Pancreas (tissue), 10 donors: Measurements from ENCODE around the gene P4HA2. TPM values are rescaled to one million over a fixed set of nuclear protein-coding genes. Genes with fewer than 3 reads are reported as not detected.

ENCODE experiments used
- ATAC-seq, 4 donors: fragments of 200-7000 bp; cut with Tn5 transposase; one replicate each; pipeline versions ENCODE4 v1.8.0 to v1.9.1; 2020; ENCODE audit warnings: mild to moderate bottlenecking in 4 of 4, moderate library complexity in 4 of 4
- DNase-seq, 6 donors: peaks; one replicate each; pipeline ENCODE4 v3.0.0-alpha.2; 2020
- FAIRE-seq: peaks from 2 replicates; lab custom pipeline; 2012; peaks lifted over from hg19 to GRCh38; lab: Jason Lieb, UNC
- H3K27ac ChIP-seq, 4 donors: fragments of 200-600 bp; sonication (generic); 1 replicate in 3 of 4; 2 replicates in 1 of 4; pipeline versions ENCODE4 v1.5.0 to v1.8.0; 2020
- H3K27me3 ChIP-seq, 4 donors: fragments of 200-600 bp; one replicate each; pipeline ENCODE4 v1.8.0; 2021
- H3K36me3 ChIP-seq, 3 donors: fragments of 200-600 bp; sonication (generic) in 1 of 3; one replicate each; pipeline versions ENCODE4 v1.5.0 to v1.8.0; 2020 to 2021
- H3K4me1 ChIP-seq, 3 donors: fragments of 200-600 bp; one replicate each; pipeline ENCODE4 v1.8.0; 2021
- H3K4me3 ChIP-seq, 4 donors: fragments of 200-600 bp; sonication (generic) in 2 of 4; one replicate each; pipeline versions ENCODE4 v1.5.0 to v1.8.0; 2020 to 2021
- H3K9me3 ChIP-seq, 4 donors: fragments of 200-600 bp; one replicate each; pipeline ENCODE4 v1.8.0; 2021
- CTCF ChIP-seq, 4 donors: fragments of 200-600 bp; sonication (generic) in 3 of 4; IDR thresholded peaks; one replicate each; pipeline versions ENCODE4 v1.5.0 to v1.8.0; 2021; ENCODE audit warnings: antibody characterized with exemption in 4 of 4
- WGBS, 2 donors: extraction: QIAGEN DNeasy Blood & Tissue Kit; methylation state at CpG; one replicate each; pipeline ENCODE4 v1.1.7; 2013; 5-methylcytosine and 5-hydroxymethylcytosine counted together
- intact Hi-C, 3 donors: fragments of 100-400 bp; cut with DNase I; formaldehyde crosslinking; loops; one replicate each; pipeline versions ENCODE4 v1.11.1 to v1.14.2; 2022
- polyA plus RNA-seq, 2 donors: library from polyadenylated mRNA; stranded (reverse); fragments of 200-250 nt; gene quantifications; one replicate each; pipeline ENCODE4 v1.2.3, GENCODE V29; 2013
- total RNA-seq, 6 donors: library from RNA; stranded (reverse); fragmentation: NEBNext Ultra II Directional in 4 of 6; extraction: Animal tissue kit (Norgen Biotek cat#: 25700) in 4 of 6; gene quantifications; one replicate each; pipeline versions ENCODE4 v1.2.1 to v1.2.4, GENCODE V29; 2021 to 2023
- donor health status: healthy with polysubstance abuse.
- donor health status: DM: no; HTN: no; CAD: no; lungs with moderate emphysema.
- donor health status: DM: no; HTN: no; CAD: no.
- donor health status: control.
- donor health status: control.
- donor health status: Bipolar disorder and iron deficiency.
- donor health status: DM: yes; HTN: yes; CAD: no.
- donor health status: DM: no; HTN: no; CAD: no.
- donor health status: DM: no; HTN: no; CAD: no.
- donor health status: DM: yes; HTN: yes; CAD: no.

P4HA2 gene
- total and polyA plus RNA-seq, 8 donors, result 28.3 to 85.7 (median 56.4) TPM

- Histone ChIP-seq H3K36me3 (no peaks in the 10 kb centered on the region), H3K4me3 (peak within 1 kb of the TSS in 2 of 4 donors; percentile 30 to 42), H3K9me3 (no peaks in the 10 kb centered on the region), H3K27me3 (no peaks in the 10 kb centered on the region), H3K4me1 (no peaks in the 10 kb centered on the region), H3K27ac (peak within 1 kb of the TSS in 3 of 4 donors; percentile 5 to 33 (median 15))
- FAIRE-seq (no peak), ATAC-seq (peak in 3 of 4 donors; percentile 9 to 15 (median 13)), DNase-seq (peak in 4 of 6 donors; percentile 12 to 74 (median 40))
- no peak for TF ChIP-seq CTCF (IDR thresholded peaks at IDR 0.05)
- intact Hi-C loops, result no loop called here
- WGBS, 2 donors, result 37 to 38% methylated on average over 56 to 87 of the region's 88 CpGs
Measured at GRCh38 chr5:132257131-132258101, 29.8 kb upstream of the P4HA2 start, which contains the start of gene PDLIM4. Gene PDLIM4 (plus strand): TSS chr5:132257696. CDS start chr5:132257735, 39 bp downstream.

GRCh38 chr5:132256783-132257130 is 29.1 kb upstream of the P4HA2 start:
- no peaks in the 10 kb centered on the region for H3K9me3 ChIP-seq
- no peak overlapping the region for H3K27ac ChIP-seq
- DNase-seq (peak in 1 of 6 donors; percentile 38), ATAC-seq (no peak), FAIRE-seq (no peak)
- no peak overlapping the region for H3K4me3 ChIP-seq
- H3K36me3 ChIP-seq, result no peaks in the 10 kb centered on the region
- H3K4me1 ChIP-seq, result no peaks in the 10 kb centered on the region
- no peak for TF ChIP-seq CTCF (IDR thresholded peaks at IDR 0.05)
- no peaks in the 10 kb centered on the region for H3K27me3 ChIP-seq
- 79 to 82% methylated on average over 6 of the region's 6 CpGs for WGBS, 2 donors
- intact Hi-C loops, result no loop called here

- Histone ChIP-seq H3K36me3 (no peaks in the 10 kb centered on the region), H3K27me3 (no peaks in the 10 kb centered on the region), H3K9me3 (no peaks in the 10 kb centered on the region), H3K27ac (no peak overlapping the region), H3K4me1 (no peaks in the 10 kb centered on the region), H3K4me3 (no peak overlapping the region)
- DNase-seq, result no peak
- intact Hi-C loops, result no loop called here
- no peak for FAIRE-seq
- 97 to 99% methylated on average over 4 of the region's 4 CpGs for WGBS, 2 donors
- TF ChIP-seq CTCF (IDR thresholded peaks at IDR 0.05), result no peak
- no peak for ATAC-seq
Measured at GRCh38 chr5:132256086-132256782, 28.6 kb upstream of the P4HA2 start.

DNA sequence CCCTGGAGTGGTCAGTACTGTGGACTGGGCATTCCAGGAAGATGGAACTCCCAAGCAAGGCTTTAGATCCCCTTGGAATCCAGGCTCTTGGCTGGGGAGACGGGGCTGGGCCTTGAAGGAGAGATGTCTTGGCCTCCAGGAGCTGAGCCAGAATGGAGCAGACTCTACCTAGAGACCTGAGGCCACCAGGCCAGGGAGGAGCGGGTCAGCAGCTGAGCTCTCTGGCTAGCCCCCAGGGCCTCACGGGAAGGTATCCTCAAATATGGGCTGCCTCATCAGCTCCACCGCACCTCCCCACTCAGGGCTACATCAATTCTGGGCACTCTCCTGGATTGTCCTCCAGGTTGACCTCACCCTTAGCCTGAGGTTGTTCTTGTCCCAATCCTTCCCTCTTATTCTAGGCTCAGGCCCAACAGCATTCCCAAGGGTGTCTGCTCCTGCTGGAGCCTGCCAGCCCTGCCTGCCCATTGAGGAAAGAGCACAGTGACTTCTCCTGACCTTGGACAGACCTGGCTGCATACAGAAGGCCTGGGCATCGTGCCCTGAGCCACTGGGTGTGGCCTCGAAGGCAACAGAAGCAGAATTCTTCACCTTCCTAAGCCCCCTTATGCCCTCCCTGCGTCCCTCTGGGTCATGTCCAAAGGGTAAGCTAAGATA is 26.8 kb upstream of the P4HA2 start:
- ATAC-seq (peak; percentile 51 to 87 (median 82)), FAIRE-seq (no peak), DNase-seq (peak in 5 of 6 donors; percentile 65 to 84 (median 73))
- TF ChIP-seq CTCF (IDR thresholded peaks at IDR 0.05), result no peak
- WGBS, 2 donors, result 25 to 32% methylated on average over 7 of the region's 7 CpGs
- no peak overlapping the region for H3K27ac ChIP-seq
- no peaks in the 10 kb centered on the region for H3K4me1 ChIP-seq
- H3K36me3 ChIP-seq, result no peaks in the 10 kb centered on the region
- H3K9me3 ChIP-seq, result no peaks in the 10 kb centered on the region
- H3K4me3 ChIP-seq, result no peak overlapping the region
- H3K27me3 ChIP-seq, result no peaks in the 10 kb centered on the region
- intact Hi-C loops, result no loop called here
